SH-SY5Y (cell line): ENCODE data around the gene FXYD7.

Experiments
- GATA2 ChIP-seq: IDR thresholded peaks from 2 replicates; pipeline ENCODE4 v1.6.1; 2011; ENCODE audit warnings: mild to moderate bottlenecking, low read depth, low read length
- GATA3 ChIP-seq: IDR thresholded peaks from 2 replicates; pipeline ENCODE4 v1.6.1; 2011; ENCODE audit warnings: low read depth, mild to moderate bottlenecking, low read length, moderate library complexity

GRCh38 chr19:35162471-35163326, 19.6 kb downstream of the FXYD7 start:
- TF ChIP-seq GATA3 (no peak), GATA2 (no peak)
